Measurements from ENCODE around the gene DBN1. TPM values are rescaled to one million over a fixed set of nuclear protein-coding genes. Genes with fewer than 3 reads are reported as not detected.

Gene DBN1
- total RNA-seq, 1 donor from 2014 or later = 34.6 TPM

GRCh38 chr5:177459357-177459756 is 14.1 kb downstream of the DBN1 start:
- H3K9me3 ChIP-seq = no peaks in the 10 kb centered on the region
- TF ChIP-seq, protein P1, sequence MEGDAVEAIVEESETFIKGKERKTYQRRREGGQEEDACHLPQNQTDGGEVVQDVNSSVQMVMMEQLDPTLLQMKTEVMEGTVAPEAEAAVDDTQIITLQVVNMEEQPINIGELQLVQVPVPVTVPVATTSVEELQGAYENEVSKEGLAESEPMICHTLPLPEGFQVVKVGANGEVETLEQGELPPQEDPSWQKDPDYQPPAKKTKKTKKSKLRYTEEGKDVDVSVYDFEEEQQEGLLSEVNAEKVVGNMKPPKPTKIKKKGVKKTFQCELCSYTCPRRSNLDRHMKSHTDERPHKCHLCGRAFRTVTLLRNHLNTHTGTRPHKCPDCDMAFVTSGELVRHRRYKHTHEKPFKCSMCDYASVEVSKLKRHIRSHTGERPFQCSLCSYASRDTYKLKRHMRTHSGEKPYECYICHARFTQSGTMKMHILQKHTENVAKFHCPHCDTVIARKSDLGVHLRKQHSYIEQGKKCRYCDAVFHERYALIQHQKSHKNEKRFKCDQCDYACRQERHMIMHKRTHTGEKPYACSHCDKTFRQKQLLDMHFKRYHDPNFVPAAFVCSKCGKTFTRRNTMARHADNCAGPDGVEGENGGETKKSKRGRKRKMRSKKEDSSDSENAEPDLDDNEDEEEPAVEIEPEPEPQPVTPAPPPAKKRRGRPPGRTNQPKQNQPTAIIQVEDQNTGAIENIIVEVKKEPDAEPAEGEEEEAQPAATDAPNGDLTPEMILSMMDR (IDR thresholded peaks at IDR 0.05) = no peak
- no peaks in the 10 kb centered on the region for H3K36me3 ChIP-seq
- intact Hi-C loops (cut with DNase I) = loop anchor here (10.0 kb wide), 1 partner anchor 55 kb away; the partner anchor contains the start of genes F12 and PFN3
- H3K27me3 ChIP-seq = no peaks in the 10 kb centered on the region
- ATAC-seq (no peak), DNase-seq (no peak)
- H3K4me1 ChIP-seq = peaks cover 23% of the 10 kb centered on the region
- H3K27ac ChIP-seq = no peak overlapping the region
- H3K4me3 ChIP-seq = no peak overlapping the region

GRCh38 chr5:177458912-177459350 is 14.5 kb downstream of the DBN1 start:
- no peaks in the 10 kb centered on the region for H3K9me3 ChIP-seq
- intact Hi-C loops (cut with DNase I) = loop anchor here (10.0 kb wide), 1 partner anchor 54 kb away; the partner anchor contains the start of genes F12 and PFN3
- ATAC-seq = no peak
- H3K36me3 ChIP-seq = no peaks in the 10 kb centered on the region
- DNase-seq = no peak
- peaks cover 27% of the 10 kb centered on the region for H3K4me1 ChIP-seq
- no peak overlapping the region for H3K4me3 ChIP-seq
- no peaks in the 10 kb centered on the region for H3K27me3 ChIP-seq
- TF ChIP-seq, protein P1 (IDR thresholded peaks at IDR 0.05) = no peak
- H3K27ac ChIP-seq = no peak overlapping the region

GRCh38 chr5:177457852-177458681 is 15.4 kb downstream of the DBN1 start:
- Histone ChIP-seq H3K4me1 (peaks cover 30% of the 10 kb centered on the region), H3K27me3 (no peaks in the 10 kb centered on the region), H3K27ac (no peak overlapping the region), H3K36me3 (no peaks in the 10 kb centered on the region), H3K4me3 (no peak overlapping the region), H3K9me3 (no peaks in the 10 kb centered on the region)
- peak; percentile 64 for DNase-seq
- ATAC-seq = no peak
- intact Hi-C loops (cut with DNase I) = loop anchor here (10.0 kb wide), 1 partner anchor 53 kb away; the partner anchor contains the start of genes F12 and PFN3
- TF ChIP-seq, protein P1 (IDR thresholded peaks at IDR 0.05) = no peak

DNA sequence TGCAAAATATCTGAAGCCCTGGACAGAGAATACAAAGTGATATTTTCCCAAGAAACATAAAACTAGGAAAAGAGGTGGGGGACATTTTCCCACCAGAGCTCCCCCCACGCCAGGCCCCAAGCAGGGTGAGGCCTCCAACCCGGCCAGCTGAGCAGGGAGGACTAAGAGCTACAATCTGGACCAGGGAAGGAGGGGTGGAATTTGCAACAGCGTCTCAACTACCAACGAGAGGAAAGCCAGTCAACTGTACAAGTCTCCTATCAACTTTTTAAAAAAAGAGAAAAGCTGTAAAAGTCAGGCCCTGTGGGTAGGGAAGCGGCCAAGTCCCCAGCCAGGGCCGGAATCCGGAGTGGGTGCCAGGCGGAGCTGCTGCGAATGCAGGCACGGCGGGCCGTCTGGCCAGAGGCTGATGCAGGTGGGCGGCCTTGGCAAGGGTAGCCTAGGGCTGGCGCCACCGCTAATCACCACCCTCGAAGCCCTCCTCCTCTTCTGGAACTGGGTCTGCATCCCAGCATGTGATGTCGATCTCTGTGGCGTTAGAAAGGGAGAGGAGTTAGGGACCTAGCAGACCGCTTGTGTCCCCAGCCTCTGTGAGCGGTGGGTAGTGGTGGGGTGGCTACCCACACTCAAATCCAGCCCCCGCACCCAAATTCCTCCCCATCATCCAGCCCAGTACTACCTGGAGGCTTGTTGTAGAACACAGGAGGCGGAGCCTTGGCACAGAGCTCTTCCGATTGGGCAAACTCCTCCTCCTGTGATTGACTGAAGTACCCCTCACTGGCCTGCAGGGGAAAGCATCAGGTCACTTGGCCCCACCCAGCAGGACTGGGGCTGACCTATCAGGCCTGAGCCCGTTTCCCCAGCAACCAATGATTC is 16.2 kb downstream of the DBN1 start:
- intact Hi-C loops (cut with DNase I) = loop anchor here (10.0 kb wide), 1 partner anchor 52 kb away; the partner anchor contains the start of genes F12 and PFN3
- peaks cover 28% of the 10 kb centered on the region for H3K4me1 ChIP-seq
- no peaks in the 10 kb centered on the region for H3K27me3 ChIP-seq
- H3K27ac ChIP-seq = no peak overlapping the region
- ATAC-seq = peak; percentile 57
- TF ChIP-seq, protein P1 (IDR thresholded peaks at IDR 0.05) = peak; percentile 50
- H3K36me3 ChIP-seq = no peaks in the 10 kb centered on the region
- H3K9me3 ChIP-seq = no peaks in the 10 kb centered on the region
- no peak overlapping the region for H3K4me3 ChIP-seq
- DNase-seq = peak; percentile 78

DNA sequence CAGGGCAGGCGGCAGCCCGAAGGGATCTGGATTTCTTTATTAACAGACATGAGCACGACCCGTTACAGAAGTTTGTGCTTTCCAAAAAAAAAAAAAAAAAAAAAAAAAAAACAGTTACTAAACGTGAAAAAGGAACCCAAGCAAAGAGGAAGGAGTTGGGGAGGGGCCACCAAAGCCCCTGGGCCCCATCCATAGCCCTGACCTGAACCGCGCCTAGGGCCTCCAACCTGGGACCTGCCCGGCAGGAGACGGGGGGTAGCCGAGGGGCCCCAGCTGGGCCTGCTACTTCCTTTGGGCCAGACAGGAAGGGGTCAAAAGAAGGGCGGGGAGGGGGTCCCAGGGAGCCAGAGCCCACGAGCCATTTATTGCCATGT is 16.9 kb downstream of the DBN1 start:
- no peak overlapping the region for H3K27ac ChIP-seq
- TF ChIP-seq, protein P1 (IDR thresholded peaks at IDR 0.05) = no peak
- H3K27me3 ChIP-seq = no peaks in the 10 kb centered on the region
- peak overlapping the region; percentile 57 for H3K4me3 ChIP-seq
- DNase-seq (no peak), ATAC-seq (no peak)
- intact Hi-C loops (cut with DNase I) = loop anchor here (10.0 kb wide), 1 partner anchor 52 kb away; the partner anchor contains the start of genes F12 and PFN3
- H3K9me3 ChIP-seq = no peaks in the 10 kb centered on the region
- no peaks in the 10 kb centered on the region for H3K36me3 ChIP-seq
- peaks cover 24% of the 10 kb centered on the region for H3K4me1 ChIP-seq

Data from upper lobe of right lung (tissue), 1 donor.